ENCODE data around the gene CARD10.
"Not testable (repeated sequence)": the region's sequence is repeated elsewhere in the genome, so short reads cannot be mapped to it uniquely, and the experiment has no call there.

The CARD10 gene

DNA sequence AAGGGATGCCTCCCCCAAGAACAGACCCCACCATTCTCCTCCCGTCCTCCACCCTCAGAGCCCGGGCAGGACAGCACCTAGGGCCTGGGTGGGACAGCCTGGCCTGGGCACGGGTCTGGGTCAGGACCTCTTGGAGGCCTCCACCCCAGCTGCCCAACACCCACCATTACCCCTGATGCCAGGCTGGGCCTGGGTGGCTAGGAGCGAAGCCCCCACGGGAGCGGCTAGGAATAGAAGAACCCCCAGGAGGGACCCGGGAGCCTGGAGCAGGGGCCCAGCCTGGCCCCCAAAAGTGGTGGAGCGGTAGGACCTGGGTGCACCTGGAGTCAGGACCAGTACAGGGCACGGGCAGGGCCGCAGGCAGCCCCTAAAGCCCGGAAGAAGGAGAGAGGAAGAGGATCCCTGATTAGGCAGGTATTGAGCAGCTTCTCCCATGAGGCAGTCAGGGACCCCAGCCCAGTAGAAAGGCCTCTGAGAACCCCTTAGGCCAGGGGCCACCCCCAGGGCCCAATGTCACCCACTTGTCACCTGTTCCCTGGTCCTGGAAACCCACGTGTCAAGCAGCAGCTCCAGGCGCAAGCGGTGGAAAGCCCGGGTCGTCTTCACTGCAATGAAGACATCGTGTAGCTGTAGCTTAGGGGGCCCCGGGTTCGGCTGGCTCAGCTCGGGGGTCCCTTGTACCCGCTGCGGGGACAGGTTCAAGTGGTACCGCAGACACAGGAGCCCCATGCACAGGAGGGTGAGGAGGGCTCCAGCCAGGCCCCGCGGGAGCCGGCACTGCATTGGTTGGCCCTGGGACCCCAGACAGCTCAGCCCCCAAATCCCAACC, 33.6 kb downstream of the CARD10 start:
- no peak for DNase-seq (ENCODE audit: low spot score)

DNA sequence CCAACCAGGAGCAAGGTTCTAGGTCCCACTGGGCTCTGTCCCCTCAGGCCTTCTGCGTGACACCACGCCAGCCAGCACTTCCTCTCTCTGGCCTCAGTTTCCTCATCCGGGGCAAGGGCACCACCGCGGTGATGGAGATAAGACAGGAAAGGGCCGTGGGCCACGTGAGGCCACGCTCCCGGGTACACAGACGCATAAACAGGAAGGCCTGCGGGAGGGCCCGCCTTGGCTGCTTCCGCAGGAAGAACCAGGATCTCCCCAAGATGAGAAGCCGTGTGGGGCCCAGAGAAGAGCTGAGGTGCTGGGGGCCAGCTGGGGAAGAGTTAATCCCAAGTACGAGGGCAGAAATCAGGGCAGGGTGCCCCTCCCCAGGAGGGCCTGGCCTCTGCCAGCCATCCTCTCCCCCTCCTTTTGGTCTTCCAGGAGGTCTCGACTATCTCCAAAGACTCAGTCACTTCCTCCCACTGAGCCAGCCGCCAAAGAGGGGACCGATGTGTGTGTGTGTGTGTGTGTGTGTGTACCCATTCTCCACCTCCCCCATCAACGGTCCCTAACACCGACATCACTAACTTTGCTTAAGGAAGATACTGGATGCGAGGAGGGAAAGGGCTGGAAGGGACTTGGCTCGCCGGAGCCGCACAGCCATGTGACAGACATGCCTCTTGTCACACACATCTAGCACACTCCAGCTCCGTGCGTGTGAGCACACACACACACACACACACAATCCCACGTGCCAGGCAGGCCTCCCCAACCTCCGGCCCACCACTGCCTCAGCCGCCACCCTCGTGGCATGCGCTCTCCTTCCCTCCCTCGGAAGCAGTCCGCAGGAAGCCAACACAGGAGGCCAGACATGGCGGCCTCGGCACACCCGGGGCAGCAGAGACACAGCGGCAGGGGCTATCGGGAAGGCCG, 34.5 kb downstream of the CARD10 start:
- DNase-seq (ENCODE audit: low spot score) = peak; percentile 80

DNA sequence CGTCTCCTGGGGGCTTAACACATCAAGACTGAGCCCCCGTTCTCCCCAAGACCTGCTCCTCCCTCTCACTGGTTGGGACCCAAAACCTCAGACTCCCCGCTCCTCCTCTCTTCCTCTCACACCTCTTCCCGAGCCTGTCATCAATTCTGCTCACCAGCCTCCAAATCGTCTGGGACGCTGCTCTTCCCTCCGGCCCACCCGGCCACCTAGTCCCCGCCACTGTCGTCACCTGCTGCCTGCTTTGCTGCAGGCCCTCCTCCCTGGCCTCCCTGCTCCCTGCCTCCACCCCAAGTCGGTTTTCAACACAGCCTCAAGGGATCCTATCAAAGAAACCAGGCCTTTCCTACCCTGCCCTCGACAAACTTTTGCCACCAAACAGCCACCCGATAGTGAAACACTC, 36.2 kb downstream of the CARD10 start:
- no peak for DNase-seq (ENCODE audit: low spot score)

DNA sequence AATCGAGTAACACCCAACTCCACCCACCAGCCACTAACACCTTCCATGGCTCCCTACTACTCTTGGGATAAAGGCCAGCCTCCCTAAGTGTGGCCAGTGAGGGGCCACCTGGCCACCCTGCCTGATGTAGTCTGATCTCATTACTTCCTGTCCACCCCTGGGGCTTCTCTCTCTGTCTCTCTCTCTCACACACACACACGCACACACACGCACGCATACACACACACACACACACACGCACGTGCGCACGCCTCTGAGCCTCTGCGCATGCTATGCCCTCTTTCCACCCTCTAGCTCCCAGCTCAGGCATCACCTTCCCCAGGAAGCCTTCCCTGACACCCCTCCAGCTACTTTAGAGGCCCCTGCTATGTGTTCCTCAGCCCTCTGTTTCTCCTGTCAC, 37.0 kb downstream of the CARD10 start:
- DNase-seq (ENCODE audit: low spot score) = no peak

DNA sequence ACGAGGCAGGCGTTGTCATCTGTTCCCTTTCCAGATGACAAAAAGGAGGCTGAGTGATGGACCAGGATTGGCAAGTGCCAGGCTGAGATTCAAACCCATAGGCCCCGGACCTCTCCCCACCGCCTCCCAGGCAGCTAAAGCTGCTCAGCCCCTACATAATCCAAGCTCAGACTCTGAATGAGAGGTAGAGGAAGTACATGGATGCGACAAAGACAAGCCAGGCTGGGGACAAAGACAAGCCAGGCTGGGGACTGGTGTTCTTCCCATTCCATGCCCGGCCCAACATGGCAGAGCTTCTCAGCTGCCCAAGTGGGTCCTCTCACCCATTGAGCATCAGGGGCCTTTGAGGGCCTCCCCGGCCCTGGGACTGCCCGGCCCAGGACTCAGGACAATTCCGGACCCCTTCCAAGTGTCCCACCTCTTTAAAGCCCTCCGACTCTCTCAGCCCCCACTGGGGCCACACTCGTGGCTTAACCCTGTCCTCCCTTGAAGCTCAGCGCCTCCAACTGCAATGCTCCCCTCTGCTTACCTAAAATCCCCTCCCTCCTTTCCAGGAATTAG, 37.8 kb downstream of the CARD10 start:
- DNase-seq (ENCODE audit: low spot score) = no peak

DNA sequence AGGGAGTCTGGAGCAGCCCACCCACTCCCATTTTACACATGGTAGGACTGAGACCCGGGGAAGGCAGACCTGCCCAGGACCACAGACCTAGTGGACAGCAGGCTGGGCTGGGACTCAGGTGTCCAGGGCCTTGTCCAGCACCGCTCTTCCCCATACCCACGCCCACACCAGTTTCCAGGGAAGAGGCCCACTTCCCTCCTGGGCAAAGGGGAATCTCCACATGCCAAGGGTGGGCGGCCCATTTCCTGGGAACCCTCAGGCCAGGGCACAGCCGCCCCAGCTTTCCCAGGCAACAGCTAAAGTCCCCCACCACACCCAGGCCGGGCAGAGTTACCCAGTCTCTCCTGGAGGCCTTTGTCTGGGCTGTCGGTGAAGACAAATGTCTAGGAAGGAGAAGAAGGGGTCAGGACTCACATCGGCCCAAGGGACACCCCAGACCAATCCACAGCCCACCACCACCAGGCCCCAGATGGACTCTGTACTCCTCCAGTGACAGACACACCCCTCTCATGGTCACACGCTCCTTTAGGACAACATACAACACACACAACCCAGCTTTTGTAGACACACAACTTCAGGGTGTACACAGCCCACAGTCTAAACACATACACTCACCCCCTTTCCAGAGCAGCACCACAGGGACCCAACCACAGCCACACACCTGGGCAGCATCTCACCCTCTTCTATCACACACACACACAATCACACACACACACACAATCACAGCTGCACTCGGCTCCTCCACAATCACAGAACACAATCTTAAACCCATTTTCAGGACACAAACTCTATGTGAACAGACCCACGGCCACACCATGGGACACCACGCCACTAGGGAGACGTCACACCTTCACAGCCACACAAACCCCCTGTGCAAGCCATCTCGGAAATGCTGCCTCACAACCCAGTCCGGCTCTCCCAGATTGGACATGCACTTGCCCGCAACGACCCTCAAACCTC, 38.5 kb downstream of the CARD10 start:
- DNase-seq (ENCODE audit: low spot score) = no peak

DNA sequence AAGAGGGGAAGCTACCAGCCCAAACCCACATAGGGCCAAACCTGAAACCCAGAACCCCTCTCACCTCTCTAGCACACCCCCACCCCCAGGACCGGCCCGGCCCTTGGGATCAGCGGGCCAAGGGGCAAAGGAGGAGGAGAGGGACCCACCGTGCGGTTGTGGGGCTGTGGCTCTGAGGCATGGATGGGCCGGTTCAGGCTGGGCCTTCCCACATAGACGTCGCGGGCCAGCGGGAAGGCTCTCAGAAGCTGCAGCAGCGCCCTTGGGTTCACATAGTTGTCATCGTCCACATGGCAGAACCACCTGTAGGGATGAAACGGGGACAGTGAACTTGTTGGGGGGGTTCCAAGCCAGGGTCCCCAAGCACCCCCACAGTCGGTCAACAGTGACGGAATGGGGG, 40.0 kb downstream of the CARD10 start:
- DNase-seq (ENCODE audit: low spot score) = no peak

DNA sequence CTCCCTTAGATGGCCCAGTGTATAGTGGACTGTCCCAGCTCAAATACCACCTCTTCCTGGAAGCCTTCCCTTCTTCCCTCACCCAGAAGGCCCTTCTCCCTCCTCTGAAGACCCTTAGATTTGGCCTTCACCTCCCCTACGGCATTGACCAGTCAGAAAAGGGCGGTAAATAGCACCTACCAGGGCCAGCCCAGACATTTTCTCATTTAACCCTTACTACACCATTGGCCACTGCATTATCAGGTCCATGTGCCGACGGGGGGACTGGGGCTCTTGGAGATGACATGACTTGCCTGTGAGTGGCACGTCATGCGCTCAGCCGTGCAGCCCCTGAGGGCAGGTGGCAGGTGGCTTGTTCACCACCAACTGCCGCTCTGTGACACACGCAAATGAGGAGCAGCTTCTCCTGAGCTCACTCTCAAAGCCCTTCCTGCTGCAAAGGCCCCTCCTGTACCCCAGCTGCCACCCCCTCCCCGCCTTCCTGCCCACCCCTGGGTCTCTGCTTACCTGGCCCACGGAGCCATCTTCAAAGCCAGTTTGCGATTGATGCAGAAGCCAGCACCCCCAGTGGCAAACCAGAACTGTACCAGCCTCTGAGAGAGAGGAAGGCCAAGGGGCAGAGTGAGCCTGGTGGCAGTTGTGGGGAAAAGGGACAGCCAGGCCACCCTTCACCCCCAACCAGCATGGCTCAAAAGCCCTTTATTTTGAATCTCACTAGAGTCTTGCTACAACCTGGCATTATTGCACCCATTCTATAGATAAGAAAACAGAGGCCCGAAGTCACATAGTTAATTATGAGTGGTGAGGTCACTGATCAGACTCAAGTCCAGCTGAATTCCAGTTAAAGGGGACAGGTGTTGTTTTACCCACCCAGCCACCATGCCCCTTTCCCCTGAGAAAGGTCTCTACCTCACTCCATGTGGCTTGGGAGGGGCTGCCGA, 42.6 kb downstream of the CARD10 start:
- no peak for DNase-seq (ENCODE audit: low spot score)

DNA sequence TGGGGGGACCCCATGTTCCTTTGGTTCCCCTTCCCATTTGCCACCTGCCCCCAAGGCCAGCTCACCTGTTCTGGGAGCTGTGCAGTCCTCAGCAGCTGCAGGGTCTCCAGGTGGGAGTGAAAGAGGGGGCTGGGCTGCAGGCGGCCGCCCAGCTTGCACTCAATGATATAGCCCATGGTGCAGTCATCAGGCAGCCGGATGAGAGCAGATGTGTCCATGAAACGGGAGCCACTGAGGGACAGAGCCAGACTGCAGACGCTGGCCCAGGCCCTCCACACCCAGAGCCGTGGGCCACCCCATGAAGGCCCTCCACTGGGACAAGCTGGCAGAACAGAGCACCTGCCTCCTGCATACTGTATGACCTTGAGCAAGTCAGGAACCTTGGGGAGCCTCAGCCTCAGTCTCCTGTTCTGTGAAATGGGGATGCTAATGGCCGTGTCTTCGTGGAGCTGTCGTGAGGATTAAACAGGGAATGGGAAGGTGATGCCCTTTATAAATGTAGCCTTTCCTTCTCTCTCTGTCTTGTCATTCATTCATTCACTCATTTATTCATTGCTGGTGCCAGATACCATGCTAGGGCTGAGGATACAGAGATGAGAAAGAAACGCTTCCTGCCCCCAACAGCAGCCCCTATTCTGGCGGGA, 44.6 kb downstream of the CARD10 start:
- DNase-seq (ENCODE audit: low spot score) = no peak

DNA sequence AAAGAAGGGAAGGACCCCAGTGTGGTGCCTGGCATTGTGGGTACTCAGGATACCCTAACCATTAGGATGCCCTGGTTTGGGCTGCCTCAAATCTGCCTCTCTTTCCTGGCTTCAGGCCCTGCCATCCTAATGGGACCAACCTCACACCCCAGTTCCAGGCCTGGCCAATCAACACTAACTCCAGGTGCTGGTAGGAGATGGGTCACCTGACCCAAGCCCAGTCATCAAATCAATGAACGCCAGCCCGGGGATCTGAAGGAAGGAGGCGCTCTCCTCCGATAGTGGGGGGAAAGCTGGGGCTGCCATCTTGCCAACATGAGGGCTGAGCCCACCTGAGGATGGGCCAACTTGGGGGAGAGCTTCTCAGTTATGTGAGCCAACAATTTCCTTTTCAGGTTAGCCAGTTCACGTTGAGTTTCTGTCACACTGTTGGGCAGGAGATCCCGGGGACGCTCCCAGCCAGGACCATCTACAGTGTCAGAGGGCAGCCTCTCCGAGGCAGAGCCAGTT, 45.7 kb downstream of the CARD10 start:
- DNase-seq (ENCODE audit: low spot score) = no peak

DNA sequence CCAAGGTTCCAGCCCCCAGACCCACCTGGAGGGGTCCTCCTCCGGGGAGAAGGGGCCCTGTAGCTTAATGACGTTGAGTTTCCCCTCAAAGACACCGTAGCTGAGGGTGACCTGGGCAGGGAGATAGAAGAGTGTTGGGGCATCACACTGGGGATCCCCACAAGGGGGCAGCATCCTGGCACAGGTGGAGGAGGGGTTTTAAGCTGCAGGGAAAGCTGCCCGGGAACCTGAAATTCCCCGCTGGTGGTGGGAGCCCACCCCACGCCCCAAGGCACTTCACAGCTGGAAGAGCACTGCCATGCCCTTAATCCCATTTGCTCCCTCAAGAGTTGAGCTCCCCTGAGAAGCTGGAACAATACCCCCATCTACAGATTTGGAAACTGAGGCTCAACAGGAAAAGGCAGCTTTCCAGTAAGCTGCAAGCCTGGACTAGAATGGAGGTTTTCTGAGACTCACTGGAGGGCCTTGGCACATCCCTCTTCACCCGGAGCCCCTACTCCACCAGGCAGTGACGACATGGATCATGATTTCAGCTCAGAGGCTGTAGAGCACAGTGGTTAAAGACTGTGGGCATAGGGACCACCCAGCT, 46.7 kb downstream of the CARD10 start:
- peak; percentile 53 for DNase-seq (ENCODE audit: low spot score)

DNA sequence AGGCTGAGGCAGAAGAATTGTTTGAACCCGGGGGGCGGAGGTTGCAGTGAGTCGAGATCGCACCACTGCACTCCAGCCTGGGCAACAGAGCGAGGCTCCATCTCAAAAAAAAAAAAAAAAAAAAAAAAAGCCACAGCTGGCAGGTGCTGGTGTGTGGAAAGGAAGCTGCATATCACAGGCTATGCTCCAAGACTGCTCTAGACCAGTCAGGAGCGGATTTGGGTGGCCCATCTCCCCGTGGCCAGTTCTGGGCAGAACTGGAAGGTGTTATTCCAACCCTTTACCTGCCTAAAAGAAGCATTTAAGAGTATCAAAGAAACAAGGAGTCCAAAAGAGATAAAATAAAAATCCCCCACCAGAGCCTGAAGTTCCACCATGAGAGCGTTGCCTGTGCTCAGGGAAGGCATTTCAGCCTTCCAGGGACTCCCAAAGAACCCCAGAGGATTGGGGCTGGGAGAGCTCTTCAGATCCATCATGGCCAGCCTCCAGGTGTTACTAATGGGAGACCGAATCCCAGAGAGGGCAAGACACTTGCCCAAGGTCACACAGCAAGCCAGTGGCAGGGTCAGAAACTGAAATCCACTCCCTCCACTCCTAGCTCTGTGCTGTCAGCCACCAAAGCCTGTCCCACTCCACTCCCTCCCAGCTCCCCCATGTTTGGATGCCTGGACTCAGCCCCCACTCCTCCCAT, 47.3 kb downstream of the CARD10 start:
- no peak for DNase-seq (ENCODE audit: low spot score)

DNA sequence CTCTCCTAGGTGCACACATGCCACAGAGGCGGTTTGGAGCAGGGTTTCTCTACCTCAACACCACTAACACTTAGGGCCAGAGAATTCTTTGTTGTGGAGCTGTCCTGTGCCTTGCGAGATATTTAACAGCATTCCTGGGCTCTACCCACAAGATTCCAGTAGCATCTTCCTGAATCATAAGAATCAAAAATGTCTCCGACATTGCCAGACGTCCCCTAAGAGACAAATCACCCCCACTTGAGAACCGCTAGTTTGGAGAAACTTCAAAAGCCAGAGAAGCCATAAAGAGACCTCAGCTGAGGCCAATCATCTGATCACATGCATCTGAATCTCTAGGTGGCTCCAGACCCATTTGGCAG, 49.1 kb downstream of the CARD10 start:
- no peak for DNase-seq (ENCODE audit: low spot score)

DNA sequence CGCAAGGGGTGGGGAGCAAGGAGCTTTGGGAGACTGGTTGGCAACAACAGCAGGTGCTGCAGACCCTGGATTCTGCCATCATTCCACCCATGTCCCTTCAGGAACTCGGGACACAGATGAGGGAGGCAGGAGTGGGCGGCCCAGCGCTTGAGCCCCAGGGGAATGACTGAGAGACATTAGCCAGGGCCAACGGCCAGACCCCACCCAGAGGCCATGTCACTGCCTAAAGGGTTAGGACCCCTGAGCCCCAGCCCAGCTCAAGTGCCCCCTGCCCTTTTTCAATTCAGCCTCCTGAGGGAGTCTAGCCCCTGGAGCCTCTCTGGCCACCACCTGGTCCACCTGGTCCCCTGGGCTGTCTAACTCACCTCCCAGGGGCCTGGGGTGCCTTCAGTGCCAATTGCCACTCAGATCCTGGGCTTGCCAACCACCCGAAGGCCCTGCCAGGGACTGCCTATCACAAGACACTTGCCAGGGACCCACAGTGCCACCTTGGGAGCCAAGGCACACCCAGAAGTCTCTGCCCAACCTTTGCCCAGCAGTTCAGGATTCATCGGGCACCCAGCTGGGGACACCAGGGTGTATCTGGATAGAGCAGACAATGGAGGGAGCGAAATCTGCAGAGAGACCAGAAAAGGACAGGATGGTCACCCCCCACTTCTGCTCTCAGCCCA, 49.7 kb downstream of the CARD10 start:
- DNase-seq (ENCODE audit: low spot score) = no peak

DNA sequence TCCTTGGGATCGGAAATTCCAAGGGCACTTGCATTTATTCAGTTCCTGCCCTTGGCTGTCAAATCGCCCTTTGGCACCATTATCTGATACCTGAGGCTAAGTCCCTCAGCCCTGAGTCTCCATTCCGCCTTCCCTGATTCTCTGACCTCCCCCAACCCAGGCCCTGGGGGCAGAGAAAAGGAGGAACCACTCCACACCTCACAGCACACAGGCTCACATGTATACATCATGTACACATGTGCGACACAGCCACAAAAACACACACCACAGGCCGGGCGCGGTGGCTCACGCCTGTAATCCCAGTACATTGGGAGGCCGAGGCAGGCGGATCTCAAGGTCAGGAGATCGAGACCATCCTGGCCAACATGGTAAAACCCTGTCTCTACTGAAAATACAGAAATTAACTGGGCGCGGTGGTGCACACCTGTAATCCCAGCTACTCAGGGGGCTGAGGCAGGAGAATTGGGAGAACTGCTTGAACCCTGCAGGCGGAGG, 51.0 kb downstream of the CARD10 start:
- DNase-seq (ENCODE audit: low spot score) = not testable (repeated sequence)

DNA sequence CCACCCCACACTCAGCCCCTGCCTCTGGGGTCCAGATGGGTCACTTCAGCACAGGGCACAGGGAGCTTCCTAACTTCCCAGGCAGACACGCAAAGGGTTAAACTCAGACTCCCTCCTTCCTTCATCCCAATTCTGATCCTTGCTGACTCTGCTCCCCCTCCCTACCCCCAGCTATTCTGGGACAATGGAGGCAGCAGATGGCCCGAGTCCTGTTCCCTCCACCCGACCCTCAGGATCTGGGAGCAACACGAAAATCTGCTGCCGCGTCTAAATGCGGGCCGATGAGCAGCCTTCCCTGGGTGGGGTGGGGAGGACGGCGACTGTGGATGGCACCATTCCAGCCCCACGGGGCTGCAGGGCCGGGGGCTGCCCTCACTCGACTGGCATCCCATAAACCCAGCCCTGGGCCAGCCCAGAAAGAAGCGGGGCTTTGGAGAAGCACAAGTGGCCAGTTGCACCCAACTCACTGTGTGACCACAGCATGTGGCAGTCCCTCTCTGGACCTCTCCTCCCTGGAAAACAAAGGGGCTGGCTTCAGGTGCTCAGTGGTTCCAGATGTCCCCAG, 51.7 kb downstream of the CARD10 start:
- no peak for DNase-seq (ENCODE audit: low spot score)

DNA sequence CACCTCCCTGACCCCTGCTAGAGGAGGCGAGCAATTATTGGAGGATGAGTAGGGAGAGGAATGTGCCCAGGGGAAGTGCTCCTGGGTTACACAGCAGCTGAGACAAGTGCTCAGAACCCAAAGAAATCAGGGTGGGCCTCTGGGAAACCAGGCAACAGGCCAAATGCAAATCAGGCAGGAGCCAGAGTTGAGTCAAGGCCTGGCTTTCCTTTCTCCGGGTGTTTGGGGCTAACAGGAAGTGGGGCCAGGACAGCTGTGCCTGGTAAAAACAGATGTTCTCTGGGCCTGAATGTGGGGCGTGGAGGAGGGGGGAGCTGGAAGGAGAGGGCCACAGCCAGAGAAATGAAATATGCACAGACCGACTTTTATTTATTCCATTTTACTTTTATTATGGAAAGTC, 55.0 kb downstream of the CARD10 start:
- DNase-seq (ENCODE audit: low spot score) = no peak

DNA sequence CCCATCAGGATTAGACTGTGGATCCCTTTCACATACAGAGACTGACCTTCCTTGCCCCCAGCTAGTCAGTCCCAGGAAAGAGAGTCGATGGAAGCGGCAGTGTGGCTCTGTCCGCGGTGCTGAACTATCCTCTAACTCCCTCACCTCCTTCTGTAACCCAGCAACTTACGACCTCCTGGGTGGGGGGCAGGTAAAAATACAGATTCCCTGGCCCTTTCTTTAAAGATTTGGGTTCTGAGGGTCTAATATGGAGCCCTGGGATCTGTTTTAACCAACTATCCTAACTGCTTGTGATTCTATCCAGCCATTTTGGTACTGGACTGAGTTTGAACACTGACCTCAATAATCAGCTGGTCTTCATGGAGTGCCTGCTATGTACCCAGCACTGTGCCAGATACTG, 56.2 kb downstream of the CARD10 start:
- no peak for DNase-seq (ENCODE audit: low spot score)
